Activated B cell treated with CpG ODN at 0.5 μM for 24 hours (primary cell): ENCODE data around the gene MED13L. TPM values are rescaled to one million over a fixed set of nuclear protein-coding genes. Genes with fewer than 3 reads are reported as not detected.
"Not testable (repeated sequence)": the region's sequence is repeated elsewhere in the genome, so short reads cannot be mapped to it uniquely, and the experiment has no call there.

Experiments
- ATAC-seq: fragments of 200-7000 bp; cut with Tn5 transposase; one replicate; pipeline ENCODE4 v1.10.0; 2021; ENCODE audit warnings: low read depth, mild to moderate bottlenecking, moderate library complexity
- CTCF ChIA-PET: fragments of 350-600 bp; sonication (Branson Sonifier 250); formaldehyde crosslinking; loops from one replicate; lab custom pipeline; 2021; ENCODE audit warnings: antibody characterized with exemption; lab: Charles Lee
- POLR2A ChIA-PET: fragments of 350-600 bp; sonication (Branson Sonifier 250); formaldehyde crosslinking; loops from one replicate; lab custom pipeline; 2021; ENCODE audit warnings: antibody characterized with exemption; lab: Charles Lee
- DNase-seq: peaks from one replicate; pipeline ENCODE4 v3.0.0; 2022
- H3K27ac Mint-ChIP-seq: one replicate; pipeline ENCODE4 v1.8.0; 2020; ENCODE audit warnings: mixed read lengths
- H3K27me3 Mint-ChIP-seq: one replicate; pipeline ENCODE4 v1.8.0; 2021; ENCODE audit warnings: mixed read lengths
- H3K36me3 Mint-ChIP-seq: one replicate; pipeline ENCODE4 v1.8.0; 2021; ENCODE audit warnings: low read depth, mixed read lengths
- H3K4me1 Mint-ChIP-seq: one replicate; pipeline ENCODE4 v1.8.0; 2021; ENCODE audit warnings: mixed read lengths
- H3K4me3 Mint-ChIP-seq: one replicate; pipeline ENCODE4 v1.8.0; 2020; ENCODE audit warnings: mild to moderate bottlenecking, mixed read lengths
- H3K9me3 Mint-ChIP-seq: one replicate; pipeline ENCODE4 v1.8.0; 2020; ENCODE audit warnings: mixed read lengths
- CTCF ChIP-seq: fragments of 200-600 bp; IDR thresholded peaks from one replicate; pipeline ENCODE4 v1.8.0; 2022; ENCODE audit warnings: antibody characterized with exemption, mild to moderate bottlenecking
- intact Hi-C: fragments of 100-400 bp; cut with micrococcal nuclease; formaldehyde crosslinking; loops from one replicate; pipeline ENCODE4 v1.15.1; 2024
- total RNA-seq: library from RNA; stranded (reverse); gene quantifications from 2 replicates; pipeline ENCODE4 v1.2.3, GENCODE V29; 2022

The MED13L gene
- total RNA-seq, 1 donor from 2014 or later = 183 TPM

DNA sequence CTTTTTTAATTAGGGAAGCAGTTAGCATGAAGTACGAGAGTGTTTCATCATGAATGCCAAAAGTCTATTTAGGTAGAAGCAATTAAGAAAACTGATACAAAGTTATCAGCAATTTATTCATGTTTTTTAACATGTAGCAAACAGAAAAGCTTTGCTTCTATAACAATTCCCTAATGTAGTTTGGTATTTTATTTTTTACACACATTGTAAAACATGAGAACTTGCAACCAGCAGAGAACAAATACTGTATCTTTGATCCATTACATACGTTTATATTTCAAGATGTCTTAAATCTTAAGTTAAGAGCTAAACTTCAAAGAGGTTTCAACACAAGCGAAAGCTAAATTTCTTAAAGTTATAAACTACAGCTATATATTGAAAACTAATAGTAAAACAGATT lies 39.3 kb downstream of the MED13L start:
- no peak for TF ChIP-seq CTCF
- ATAC-seq (no peak), DNase-seq (no peak)
- Mint-ChIP-seq H3K36me3 (peaks cover 9% of the 10 kb centered on the region), H3K9me3 (no peaks in the 10 kb centered on the region), H3K27ac (no peak overlapping the region), H3K4me3 (no peak overlapping the region), H3K27me3 (no peaks in the 10 kb centered on the region), H3K4me1 (peaks cover 53% of the 10 kb centered on the region)
- intact Hi-C loops = loop anchor here (5.0 kb wide), 1 partner anchor 469 kb away; no protein-coding TSS in a partner anchor
- CTCF ChIA-PET = interaction anchor here (0.8 to 3.7 kb wide), 5 partner anchors 10 to 471 kb away, joined by 3 to 24 read pairs (median 9); no protein-coding TSS in a partner anchor
- POLR2A ChIA-PET = no interaction called here

DNA sequence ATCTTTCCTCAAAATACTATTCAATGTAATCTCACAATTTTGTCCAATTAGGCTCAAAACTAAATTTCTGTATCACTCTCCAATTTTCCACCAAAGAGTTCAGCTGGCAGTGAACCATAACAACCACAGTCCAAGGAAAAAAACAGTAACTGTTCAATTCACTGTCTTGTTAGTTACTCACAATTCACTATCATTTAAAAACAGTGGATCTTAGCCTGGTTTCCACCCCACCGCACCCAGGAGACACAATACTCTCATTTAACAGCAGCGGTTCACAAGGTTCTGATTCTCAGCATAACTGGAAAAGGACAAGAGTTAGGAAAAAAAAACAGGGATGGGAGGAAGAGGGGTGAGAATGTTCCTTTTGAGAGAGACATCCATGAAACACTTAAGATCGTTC lies 40.5 kb downstream of the MED13L start:
- intact Hi-C loops = loop anchor here (1.0 to 5.0 kb wide), 7 partner anchors 40 to 470 kb away; partner anchors contain the start of gene MED13L
- no peak for ATAC-seq
- POLR2A ChIA-PET = no interaction called here
- Mint-ChIP-seq H3K27me3 (no peaks in the 10 kb centered on the region), H3K9me3 (no peaks in the 10 kb centered on the region), H3K27ac (peak overlapping the region; percentile 67), H3K4me1 (peaks cover 47% of the 10 kb centered on the region), H3K36me3 (peaks cover 9% of the 10 kb centered on the region), H3K4me3 (no peak overlapping the region)
- no peak for DNase-seq
- TF ChIP-seq CTCF = no peak
- CTCF ChIA-PET = interaction anchor here (0.8 to 3.7 kb wide), 12 partner anchors 11 to 472 kb away, joined by 4 to 24 read pairs (median 10); partner anchors contain the start of gene MAP1LC3B2

DNA sequence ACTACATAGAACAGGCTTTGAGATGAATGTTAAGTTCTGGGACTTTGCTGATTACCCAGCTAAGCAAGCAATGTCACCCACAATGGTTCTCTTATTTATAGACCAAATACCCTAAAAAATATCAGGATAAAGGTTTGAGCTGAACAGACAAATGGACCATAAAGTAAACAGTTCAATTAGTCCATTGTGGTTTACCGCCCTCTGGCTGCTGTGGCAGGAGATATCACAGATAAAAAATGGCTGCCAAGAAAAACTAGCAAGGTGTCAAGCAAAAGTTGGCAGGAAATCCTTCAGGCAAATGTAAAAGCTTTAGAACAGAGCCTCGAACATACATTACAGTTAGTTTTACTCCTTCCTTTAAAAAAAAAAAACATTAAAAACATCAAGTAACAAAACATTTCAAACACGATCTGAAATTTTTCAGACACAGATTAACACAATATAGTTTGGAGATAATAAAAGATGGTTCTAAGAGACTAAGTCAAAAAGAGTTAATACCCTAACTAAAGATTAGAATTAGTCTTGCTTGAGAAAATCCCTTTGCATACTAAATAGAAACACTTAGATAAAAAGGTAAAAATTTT lies 41.3 kb downstream of the MED13L start:
- TF ChIP-seq CTCF = peak; percentile 40
- H3K4me3 Mint-ChIP-seq = no peak overlapping the region
- peaks cover 10% of the 10 kb centered on the region for H3K36me3 Mint-ChIP-seq
- H3K27ac Mint-ChIP-seq = peak overlapping the region; percentile 67
- ATAC-seq (peak; percentile 65), DNase-seq (no peak)
- peaks cover 44% of the 10 kb centered on the region for H3K4me1 Mint-ChIP-seq
- CTCF ChIA-PET = interaction anchor here (0.6 to 3.7 kb wide), 29 partner anchors 9 to 473 kb away, joined by 3 to 24 read pairs (median 5); partner anchors contain the start of gene MAP1LC3B2
- intact Hi-C loops = loop anchor here (1.0 to 5.0 kb wide), 7 partner anchors 41 to 471 kb away; partner anchors contain the start of gene MED13L
- no peaks in the 10 kb centered on the region for H3K27me3 Mint-ChIP-seq
- POLR2A ChIA-PET = interaction anchor here (0.7 kb wide), 1 partner anchor 221 kb away, joined by 4 read pairs; no protein-coding TSS in a partner anchor
- H3K9me3 Mint-ChIP-seq = no peaks in the 10 kb centered on the region

DNA sequence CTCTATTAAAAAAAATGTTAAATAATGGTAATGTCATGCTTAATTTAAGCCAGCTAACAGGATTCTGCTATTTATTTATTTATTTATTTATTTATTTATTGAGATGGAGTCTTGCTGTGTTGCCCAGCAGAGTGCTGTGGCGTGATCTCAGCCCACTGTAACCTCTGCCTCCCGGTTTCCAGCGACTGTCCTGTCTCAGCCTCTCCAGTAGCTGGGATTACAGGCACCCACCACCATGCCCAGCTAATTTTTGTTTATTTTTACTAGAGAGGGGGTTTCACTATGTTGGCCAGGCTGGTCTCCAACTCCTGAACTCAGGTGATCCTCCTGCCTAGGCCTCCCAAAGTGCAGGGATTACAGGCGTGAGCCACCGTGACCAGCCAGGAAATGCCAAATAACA lies 43.3 kb downstream of the MED13L start:
- not testable (repeated sequence) for H3K4me3 Mint-ChIP-seq

DNA sequence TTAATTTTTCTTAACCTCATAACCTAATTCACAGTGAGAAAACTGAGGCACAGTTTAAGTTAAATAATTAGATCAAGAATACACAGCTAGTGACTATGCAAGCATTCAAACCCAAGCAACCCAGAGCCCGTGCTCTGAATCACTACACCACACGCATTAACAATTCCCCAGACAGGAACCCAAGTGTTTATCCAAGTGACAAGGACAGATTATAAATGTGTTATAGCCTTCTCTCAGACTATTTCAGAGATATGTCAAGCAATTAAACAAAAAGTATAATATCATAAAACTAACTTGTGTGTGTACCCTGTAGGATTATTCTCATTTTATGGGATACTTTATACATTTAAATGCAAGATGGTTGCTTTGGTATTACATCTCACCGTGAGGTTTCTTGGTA lies 43.8 kb downstream of the MED13L start:
- Mint-ChIP-seq H3K36me3 (peaks cover 17% of the 10 kb centered on the region), H3K27me3 (no peaks in the 10 kb centered on the region), H3K27ac (no peak overlapping the region), H3K4me1 (peaks cover 38% of the 10 kb centered on the region), H3K4me3 (no peak overlapping the region), H3K9me3 (no peaks in the 10 kb centered on the region)
- ATAC-seq (no peak), DNase-seq (no peak)
- intact Hi-C loops = no loop called here
- ChIA-PET CTCF (interaction anchor here (0.8 to 1.0 kb wide), 2 partner anchors 9 to 15 kb away, joined by 3 read pairs; no protein-coding TSS in a partner anchor), POLR2A (no interaction called here)
- TF ChIP-seq CTCF = no peak

More for the DNA sequence above, 43.3 kb downstream of the MED13L start:
- H3K9me3 Mint-ChIP-seq, intact Hi-C loops, ATAC-seq, DNase-seq, H3K27ac Mint-ChIP-seq, POLR2A ChIA-PET, H3K27me3 Mint-ChIP-seq: not testable (repeated sequence)
- CTCF ChIA-PET = interaction anchor here (0.8 to 1.0 kb wide), 2 partner anchors 10 to 15 kb away, joined by 3 read pairs; no protein-coding TSS in a partner anchor
- Mint-ChIP-seq H3K4me1 (peaks cover 38% of the 10 kb centered on the region), H3K36me3 (peaks cover 17% of the 10 kb centered on the region)
